Measurements from ENCODE around the gene UPK3A.

Gene UPK3A

GRCh38 chr22:45238957-45239680 lies 45.6 kb upstream of the UPK3A start:
- peaks cover 14% of the 10 kb centered on the region for H3K27me3 Mint-ChIP-seq (ENCODE audit: low read depth)
- peak overlapping the region in 1 of 3 experiments; percentile 35 for H3K27ac Mint-ChIP-seq
- peaks cover 21% of the 10 kb centered on the region for H3K4me1 Mint-ChIP-seq
- no peak for TF ChIP-seq CTCF (IDR thresholded peaks at IDR 0.05; ENCODE audit: unreplicated experiment in 3 of 3)
- H3K4me3 Mint-ChIP-seq, result peak overlapping the region; percentile 90 to 92 (median 91)
- no peaks in the 10 kb centered on the region for H3K9me3 Mint-ChIP-seq
- H3K36me3 Mint-ChIP-seq (ENCODE audit: low read depth), result peaks cover 5% of the 10 kb centered on the region

- H3K27me3 Mint-ChIP-seq (ENCODE audit: low read depth), result peaks cover 14% of the 10 kb centered on the region
These were observed 45.1 kb upstream of the UPK3A start for GRCh38 chr22:45239681-45240051.

GRCh38 chr22:45240104-45240809 lies 44.5 kb upstream of the UPK3A start:
- no peaks in the 10 kb centered on the region for H3K9me3 Mint-ChIP-seq

More at GRCh38 chr22:45239681-45240051, 45.1 kb upstream of the UPK3A start:
- Mint-ChIP-seq H3K9me3 (no peaks in the 10 kb centered on the region), H3K4me1 (peaks cover 21% of the 10 kb centered on the region), H3K27ac (peak overlapping the region in 2 of 3 experiments; percentile 35 to 39), H3K4me3 (peak overlapping the region; percentile 90 to 92 (median 91)), H3K36me3 (ENCODE audit: low read depth) (peaks cover 5% of the 10 kb centered on the region)
- no peak for TF ChIP-seq CTCF (IDR thresholded peaks at IDR 0.05; ENCODE audit: unreplicated experiment in 3 of 3)

GRCh38 chr22:45240810-45241631 lies 43.7 kb upstream of the UPK3A start, which contains the start of gene KIAA0930:
TSS of gene KIAA0930 (minus strand) at chr22:45240894. CDS start at chr22:45240703, 191 bp downstream.
- H3K9me3 Mint-ChIP-seq, result no peaks in the 10 kb centered on the region
- TF ChIP-seq CTCF (IDR thresholded peaks at IDR 0.05; ENCODE audit: unreplicated experiment in 3 of 3), result no peak
- H3K4me1 Mint-ChIP-seq, result peaks cover 22% of the 10 kb centered on the region
- peak within 1 kb of the TSS; percentile 90 to 92 (median 91) for H3K4me3 Mint-ChIP-seq
- H3K27ac Mint-ChIP-seq, result peak within 1 kb of the TSS in 2 of 3 experiments; percentile 35 to 39
- H3K36me3 Mint-ChIP-seq (ENCODE audit: low read depth), result peaks cover 5% of the 10 kb centered on the region
- peaks cover 14% of the 10 kb centered on the region for H3K27me3 Mint-ChIP-seq (ENCODE audit: low read depth)

More at GRCh38 chr22:45240104-45240809, 44.5 kb upstream of the UPK3A start:
- H3K36me3 Mint-ChIP-seq (ENCODE audit: low read depth), result peaks cover 5% of the 10 kb centered on the region
- peaks cover 21% of the 10 kb centered on the region for H3K4me1 Mint-ChIP-seq
- no peak for TF ChIP-seq CTCF (IDR thresholded peaks at IDR 0.05; ENCODE audit: unreplicated experiment in 3 of 3)
- H3K27ac Mint-ChIP-seq, result peak overlapping the region in 1 of 3 experiments; percentile 19
- peak overlapping the region; percentile 90 to 92 (median 91) for H3K4me3 Mint-ChIP-seq
- peaks cover 14% of the 10 kb centered on the region for H3K27me3 Mint-ChIP-seq (ENCODE audit: low read depth)

- peak overlapping the region; percentile 53 to 73 (median 70) for H3K4me3 Mint-ChIP-seq
- no peak for TF ChIP-seq CTCF (IDR thresholded peaks at IDR 0.05; ENCODE audit: unreplicated experiment in 3 of 3)
- H3K4me1 Mint-ChIP-seq, result peaks cover 29% of the 10 kb centered on the region
- H3K27me3 Mint-ChIP-seq (ENCODE audit: low read depth), result peaks cover 14% of the 10 kb centered on the region
- H3K27ac Mint-ChIP-seq, result no peak overlapping the region
- no peaks in the 10 kb centered on the region for H3K9me3 Mint-ChIP-seq
- H3K36me3 Mint-ChIP-seq (ENCODE audit: low read depth), result peaks cover 5% of the 10 kb centered on the region
These were observed 42.0 kb upstream of the UPK3A start for GRCh38 chr22:45242778-45243191.
